NCI-H1105 (cell line): ENCODE results near the gene COLEC11.
"Not testable (repeated sequence)": the region's sequence is repeated elsewhere in the genome, so short reads cannot be mapped to it uniquely, and the experiment has no call there.

ENCODE experiments used
- DNase-seq: peaks from one replicate; lab custom pipeline; 2025; lab: John Stamatoyannopoulos, UW

COLEC11 gene

GRCh38 chr2:3606028-3606369 lies 11.1 kb downstream of the COLEC11 start:
- DNase-seq, result no peak

- DNase-seq, result no peak
These were observed 11.7 kb downstream of the COLEC11 start for GRCh38 chr2:3606370-3607201.

- DNase-seq, result no peak
These were observed 13.7 kb downstream of the COLEC11 start for GRCh38 chr2:3608373-3609278.

GRCh38 chr2:3609279-3609673 lies 14.4 kb downstream of the COLEC11 start:
- not testable (repeated sequence) for DNase-seq

- no peak for DNase-seq
These were observed 15.5 kb downstream of the COLEC11 start for GRCh38 chr2:3610415-3610814.

- DNase-seq, result no peak
These were observed 16.1 kb downstream of the COLEC11 start for GRCh38 chr2:3610881-3611505.

- DNase-seq, result no peak
These were observed 16.7 kb downstream of the COLEC11 start for GRCh38 chr2:3611589-3611988.

GRCh38 chr2:3612639-3613523 lies 18.0 kb downstream of the COLEC11 start:
- DNase-seq, result no peak

- DNase-seq, result no peak
These were observed 18.6 kb downstream of the COLEC11 start for GRCh38 chr2:3613524-3613905.

- not testable (repeated sequence) for DNase-seq
These were observed 19.8 kb downstream of the COLEC11 start for GRCh38 chr2:3614743-3615142.

GRCh38 chr2:3615541-3616200 lies 20.8 kb downstream of the COLEC11 start:
- not testable (repeated sequence) for DNase-seq

GRCh38 chr2:3616435-3617197 lies 21.7 kb downstream of the COLEC11 start:
- not testable (repeated sequence) for DNase-seq

GRCh38 chr2:3617198-3617890 lies 22.4 kb downstream of the COLEC11 start:
- no peak for DNase-seq

GRCh38 chr2:3618367-3618766 lies 23.5 kb downstream of the COLEC11 start:
- DNase-seq, result no peak

- DNase-seq, result no peak
These were observed 24.1 kb downstream of the COLEC11 start for GRCh38 chr2:3619033-3619432.

GRCh38 chr2:3619661-3620060 lies 24.7 kb downstream of the COLEC11 start:
- not testable (repeated sequence) for DNase-seq

- DNase-seq, result no peak
These were observed 25.9 kb downstream of the COLEC11 start for GRCh38 chr2:3620834-3621233.

GRCh38 chr2:3622967-3623366 lies 28.1 kb downstream of the COLEC11 start:
- no peak for DNase-seq

- DNase-seq, result no peak
These were observed 29.3 kb downstream of the COLEC11 start for GRCh38 chr2:3624059-3624794.
